ENCODE results near the gene DOC2A. TPM values are rescaled to one million over a fixed set of nuclear protein-coding genes. Genes with fewer than 3 reads are reported as not detected.

The DOC2A gene
- total and polyA plus RNA-seq, 10 of the 15 experiments (the other 5 are each of a cell fraction or from before 2014, with no cell fraction given), result 0.06 to 0.17 (median 0.12) TPM; not detected in 6

DNA sequence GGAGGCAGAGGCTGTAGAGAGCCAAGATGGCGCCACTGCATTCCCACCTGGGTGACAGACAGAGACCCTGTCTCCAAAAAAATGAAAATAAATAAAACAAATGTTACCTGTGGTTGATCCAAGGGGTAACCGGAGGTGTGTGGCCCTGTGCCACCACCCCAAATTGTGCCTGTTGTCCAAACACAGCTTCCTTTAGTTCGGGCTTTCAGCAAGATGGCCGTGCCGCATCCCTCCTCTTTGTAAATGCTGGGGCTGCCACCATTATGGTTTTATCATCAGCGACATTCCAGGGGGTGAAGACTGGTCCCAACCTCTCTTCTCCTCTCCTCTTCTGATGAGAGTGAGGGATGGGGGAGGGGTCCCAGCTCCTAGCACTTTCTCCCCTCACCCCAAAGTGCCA lies 12.1 kb upstream of the DOC2A start, which contains the start of gene C16orf92:
Gene C16orf92, plus strand, starts transcription at position 312 of the 400 bp plus-strand sequence. CDS start 143 bp downstream, outside the sequence.
- no peak within 1 kb of the TSS for H3K4me3 ChIP-seq
- H2AFZ ChIP-seq (ENCODE audit: control insufficient read depth, low read depth, low read length), result no peak within 1 kb of the TSS
- in situ Hi-C loops (cut with MboI) (loop anchor here (25.0 kb wide), 1 partner anchor 911 kb away; no protein-coding TSS in a partner anchor), intact Hi-C loops (cut with micrococcal nuclease; ENCODE audit: unreplicated experiment) (loop anchor here (5.0 to 10.0 kb wide), 3 partner anchors 118 to 321 kb away; partner anchors contain the start of genes ASPHD1 and PAGR1)
- CTCF ChIA-PET, result interaction anchor here (0.7 to 1.4 kb wide), 7 partner anchors 9 to 174 kb away, joined by 3 to 6 read pairs (median 3); no protein-coding TSS in a partner anchor
- SMC1A ChIA-PET (ENCODE audit: uncharacterized antibody, unreplicated experiment), result interaction anchor here (1.2 kb wide), 1 partner anchor 10 kb away, joined by 3 read pairs; no protein-coding TSS in a partner anchor
- no peaks in the 10 kb centered on the region for H3K36me3 ChIP-seq (ENCODE audit: control insufficient read depth in 2 of 2, insufficient read depth in 2 of 2, low read length in 1 of 2)
- DNase-seq (ENCODE audit: low read depth, low spot score), result no peak
- RAD21 ChIA-PET (ENCODE audit: unreplicated experiment), result no interaction called here
- BruUV-seq (replicated peaks), result no TSS peak
- H3K27ac ChIP-seq (ENCODE audit: control insufficient read depth, insufficient read depth), result no peak within 1 kb of the TSS
- peaks cover 0 to 4% of the 10 kb centered on the region in 2 experiments; a peak in 1 of 4 replicates for H3K27me3 ChIP-seq (replicated peaks in 1 of 2; ENCODE audit: control insufficient read depth in 2 of 2, insufficient read depth in 2 of 2, low read length in 1 of 2)
- H3K79me2 ChIP-seq (ENCODE audit: control insufficient read depth, insufficient read depth, low read length), result no peaks in the 10 kb centered on the region
- WGBS (ENCODE audit: insufficient coverage, insufficient replicate concordance, low lambda C conversion rate, missing lambda C conversion rate), result 41% methylated on average over 6 of the region's 6 CpGs
- no peak within 1 kb of the TSS for H3K4me2 ChIP-seq (ENCODE audit: control insufficient read depth, insufficient read depth)
- FAIRE-seq, result no peak
- ATAC-seq, result no peak
- POLR2A ChIA-PET, result no interaction called here
- H3K9me3 ChIP-seq (replicated peaks; ENCODE audit: control insufficient read depth, insufficient read depth, low read length), result no peaks in the 10 kb centered on the region
- no peaks in the 10 kb centered on the region; the same call in 1 of the 2 replicates for H4K20me1 ChIP-seq (ENCODE audit: control insufficient read depth, insufficient read depth)
- no peak within 1 kb of the TSS for H3K9ac ChIP-seq (ENCODE audit: control insufficient read depth, insufficient read depth, low read length)
- H3K4me1 ChIP-seq (ENCODE audit: control insufficient read depth, insufficient read depth, low read length), result 0 out of 2 replicates have a peak, but pooled peaks cover 2% of the 10 kb centered on the region
- TF ChIP-seq SUZ12 (IDR thresholded peaks at IDR 0.05; ENCODE audit: unreplicated experiment), result no peak
- TF ChIP-seq CUX1 (IDR thresholded peaks at IDR 0.05; ENCODE audit: insufficient replicate concordance, low read depth, low read length), result no peak
- no peak for TF ChIP-seq BACH1 (IDR thresholded peaks at IDR 0.05; ENCODE audit: borderline replicate concordance)
- TF ChIP-seq GATAD2B (conservative IDR thresholded peaks at IDR 0.05; ENCODE audit: low read depth), result no peak
- TF ChIP-seq CHD2 (IDR thresholded peaks at IDR 0.05; ENCODE audit: borderline replicate concordance, low read depth, low read length), result no peak
- TF ChIP-seq ZSCAN29 (IDR thresholded peaks at IDR 0.05), result no peak
- no peak for TF ChIP-seq MEF2B (IDR thresholded peaks at IDR 0.05; ENCODE audit: partially characterized antibody, poor library complexity, severe bottlenecking)
- no peak for TF ChIP-seq KDM1A (IDR thresholded peaks at IDR 0.05; ENCODE audit: borderline replicate concordance)
- TF ChIP-seq PAX5 (IDR thresholded peaks at IDR 0.05; ENCODE audit: borderline replicate concordance, low read depth, low read length), result no peak
- no peak for TF ChIP-seq BCLAF1 (IDR thresholded peaks at IDR 0.05)
- TF ChIP-seq MAX (IDR thresholded peaks at IDR 0.05; ENCODE audit: low read depth, low read length), result no peak
- TF ChIP-seq SUPT20H (IDR thresholded peaks at IDR 0.05; ENCODE audit: borderline replicate concordance, control insufficient read depth, low read depth, low read length), result no peak

Measured in GM12878 (cell line).